HG03520 (cell line): ENCODE results near the gene PDCD1.
"Not testable (repeated sequence)": the region's sequence is repeated elsewhere in the genome, so short reads cannot be mapped to it uniquely, and the experiment has no call there.

ENCODE experiments used
- ATAC-seq: cut with Tn5 transposase; IDR thresholded peaks from one replicate; pipeline ENCODE4 v1.9.1; 2021; ENCODE audit warnings: mild to moderate bottlenecking, moderate library complexity; ENCODE audit not compliant: unreplicated experiment

PDCD1 gene

GRCh38 chr2:241814643-241815476, 43.8 kb downstream of the PDCD1 start:
- no peak for ATAC-seq

GRCh38 chr2:241814393-241814642, 44.4 kb downstream of the PDCD1 start:
- no peak for ATAC-seq

GRCh38 chr2:241813644-241814392, 44.9 kb downstream of the PDCD1 start:
- no peak for ATAC-seq

- no peak for ATAC-seq
Measured at GRCh38 chr2:241812730-241813643, 45.7 kb downstream of the PDCD1 start.

- ATAC-seq: no peak
Measured at GRCh38 chr2:241811952-241812729, 46.6 kb downstream of the PDCD1 start.

GRCh38 chr2:241811201-241811951, 47.3 kb downstream of the PDCD1 start:
- no peak for ATAC-seq

GRCh38 chr2:241810307-241811200, 48.1 kb downstream of the PDCD1 start:
- ATAC-seq: no peak

GRCh38 chr2:241809383-241810306, 49.0 kb downstream of the PDCD1 start:
- ATAC-seq: no peak

- ATAC-seq: no peak
Measured at GRCh38 chr2:241808721-241809382, 49.8 kb downstream of the PDCD1 start, which contains the start of gene NEU4. Gene NEU4 (plus strand): TSS chr2:241809193. CDS start chr2:241814485, 5,292 bp downstream.

GRCh38 chr2:241808051-241808720, 50.5 kb downstream of the PDCD1 start:
- ATAC-seq: no peak

- ATAC-seq: not testable (repeated sequence)
Measured at GRCh38 chr2:241806217-241806616, 52.5 kb downstream of the PDCD1 start.

- no peak for ATAC-seq
Measured at GRCh38 chr2:241804326-241805229, 54.1 kb downstream of the PDCD1 start.

- ATAC-seq: no peak
Measured at GRCh38 chr2:241803387-241804325, 55.0 kb downstream of the PDCD1 start.
